A549 (cell line): Measurements from ENCODE around the gene TMCO4.

Experiments used
- CTCF ChIP-seq: fragments of >200 bp; sonication (Bioruptor Twin); formaldehyde crosslinking; IDR thresholded peaks from 3 replicates; pipeline ENCODE4 v1.5.1; 2016
- RAD21 ChIP-seq, 2 experiments: fragments of >200 bp in 1 of 2; sonication (Bioruptor Twin) in 1 of 2; formaldehyde crosslinking in 1 of 2; IDR thresholded peaks in 1 of 2; conservative IDR thresholded peaks in 1 of 2; 2 replicates in 1 of 2; 3 replicates in 1 of 2; pipeline ENCODE4 v1.6.1; 2012 to 2018; ENCODE audit warnings: inconsistent platforms in 1 of 2
- RNF2 ChIP-seq: fragments of 200-600 bp; sonication (generic); IDR thresholded peaks from 2 replicates; pipeline ENCODE4 v1.6.1; 2016; ENCODE audit warnings: low read depth, mild to moderate bottlenecking, antibody characterized with exemption, moderate library complexity, borderline replicate concordance

DNA sequence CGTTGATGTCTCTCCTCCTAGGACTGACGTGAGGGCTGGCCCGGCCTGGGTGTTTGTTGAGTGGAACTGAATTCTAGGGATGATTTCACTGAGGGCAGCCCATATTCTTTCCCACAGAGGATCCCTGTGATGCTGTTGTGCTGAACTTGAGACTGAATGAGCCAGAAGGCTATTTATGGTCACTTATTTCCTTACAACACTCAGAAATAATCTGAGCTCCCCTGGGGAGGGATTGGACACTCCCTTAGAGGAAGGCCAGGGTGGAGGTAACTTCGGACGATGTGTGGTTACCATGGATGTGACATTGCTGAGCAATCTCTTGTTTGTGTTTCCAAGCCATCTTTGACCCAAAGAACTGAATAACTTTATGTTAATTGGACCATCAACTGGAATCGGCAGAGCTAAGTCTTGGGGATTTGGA is 5.1 kb upstream of the TMCO4 start:
- no peak for TF ChIP-seq RNF2
- TF ChIP-seq CTCF, result no peak
- no peak for TF ChIP-seq RAD21 (conservative IDR thresholded peaks at IDR 0.05 in 1 of 2, IDR thresholded peaks at IDR 0.05 in 1 of 2)
